NCI-H146 treated with DMSO at 0.1 percent for 48 hours (cell line): Measurements from ENCODE around the gene MAN2B1.
"Not testable (repeated sequence)": the region's sequence is repeated elsewhere in the genome, so short reads cannot be mapped to it uniquely, and the experiment has no call there.

Experiments
- DNase-seq: peaks from one replicate; lab custom pipeline; 2025; ENCODE audit not compliant: unreplicated experiment; lab: John Stamatoyannopoulos, UW

Gene MAN2B1

GRCh38 chr19:12623361-12624031 is 43.0 kb downstream of the MAN2B1 start:
- no peak for DNase-seq

DNA sequence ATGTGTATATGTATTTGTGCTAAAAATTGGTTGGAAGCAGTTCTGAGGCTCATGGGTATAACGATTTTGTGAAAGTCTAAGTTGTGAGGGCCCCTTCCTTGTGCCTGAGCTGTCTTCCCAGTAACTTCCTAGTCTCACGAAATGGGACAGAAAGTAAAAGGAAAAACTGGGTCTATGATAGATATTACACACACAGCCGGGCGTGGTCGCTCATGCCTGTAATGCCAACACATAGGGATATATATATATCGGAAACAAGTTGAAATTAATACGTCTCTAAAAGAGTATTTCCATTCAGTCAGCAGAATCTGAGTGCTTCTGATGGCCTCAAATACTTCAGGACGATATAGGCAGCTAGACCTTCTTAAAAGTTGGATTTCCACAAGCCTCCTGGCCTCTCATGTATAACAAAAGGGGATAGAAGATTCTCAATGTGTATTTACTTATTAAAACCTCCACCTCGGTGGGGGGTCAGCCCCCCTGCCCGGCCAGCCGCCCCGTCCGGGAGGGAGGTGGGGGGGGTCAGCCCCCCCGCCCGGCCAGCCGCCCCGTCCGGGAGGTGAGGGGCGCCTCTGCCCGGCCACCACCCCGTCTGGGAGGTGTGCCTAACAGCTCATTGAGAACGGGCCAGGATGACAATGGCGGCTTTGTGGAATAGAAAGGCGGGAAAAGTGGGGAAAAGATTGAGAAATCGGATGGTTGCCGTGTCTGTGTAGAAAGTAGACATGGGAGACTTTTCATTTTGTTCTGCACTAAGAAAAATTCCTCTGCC is 45.1 kb downstream of the MAN2B1 start:
- DNase-seq = not testable (repeated sequence)

DNA sequence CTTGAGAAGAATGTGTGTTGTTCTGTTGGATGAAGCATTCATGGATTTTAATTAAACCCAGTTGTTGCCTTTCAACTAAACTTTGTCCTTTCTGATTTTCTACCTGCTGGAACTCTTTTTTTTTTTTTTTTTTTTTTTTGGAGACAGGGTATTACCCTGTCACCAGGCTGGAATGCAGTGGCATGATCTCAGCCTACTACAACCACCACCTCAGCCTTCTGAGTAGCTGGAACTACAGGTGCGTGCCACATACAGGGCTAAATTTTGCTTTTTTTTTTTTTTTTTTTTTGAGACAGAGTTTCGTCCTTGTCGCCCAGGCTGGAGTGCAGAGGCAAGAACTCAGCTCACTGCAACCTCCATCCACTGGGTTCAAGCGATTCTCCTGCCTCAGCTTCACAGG is 48.9 kb downstream of the MAN2B1 start:
- DNase-seq = no peak

DNA sequence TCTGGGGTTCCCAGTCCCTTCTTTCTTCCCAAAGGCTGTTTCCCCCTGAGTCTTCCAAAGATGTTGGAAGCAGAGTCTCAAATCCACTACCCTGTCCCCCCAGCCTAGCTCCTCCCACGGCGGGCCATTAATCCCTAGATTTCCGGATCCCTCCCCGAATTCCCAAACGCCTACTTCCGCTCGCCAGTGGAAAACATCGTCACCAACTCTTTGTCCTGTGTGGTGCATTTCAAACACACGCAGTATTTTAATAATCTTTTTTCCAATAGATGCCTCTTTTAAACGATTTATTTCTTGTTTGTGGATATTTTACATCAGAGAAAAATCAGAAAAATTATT is 55.2 kb downstream of the MAN2B1 start:
- peak; percentile 55 for DNase-seq

DNA sequence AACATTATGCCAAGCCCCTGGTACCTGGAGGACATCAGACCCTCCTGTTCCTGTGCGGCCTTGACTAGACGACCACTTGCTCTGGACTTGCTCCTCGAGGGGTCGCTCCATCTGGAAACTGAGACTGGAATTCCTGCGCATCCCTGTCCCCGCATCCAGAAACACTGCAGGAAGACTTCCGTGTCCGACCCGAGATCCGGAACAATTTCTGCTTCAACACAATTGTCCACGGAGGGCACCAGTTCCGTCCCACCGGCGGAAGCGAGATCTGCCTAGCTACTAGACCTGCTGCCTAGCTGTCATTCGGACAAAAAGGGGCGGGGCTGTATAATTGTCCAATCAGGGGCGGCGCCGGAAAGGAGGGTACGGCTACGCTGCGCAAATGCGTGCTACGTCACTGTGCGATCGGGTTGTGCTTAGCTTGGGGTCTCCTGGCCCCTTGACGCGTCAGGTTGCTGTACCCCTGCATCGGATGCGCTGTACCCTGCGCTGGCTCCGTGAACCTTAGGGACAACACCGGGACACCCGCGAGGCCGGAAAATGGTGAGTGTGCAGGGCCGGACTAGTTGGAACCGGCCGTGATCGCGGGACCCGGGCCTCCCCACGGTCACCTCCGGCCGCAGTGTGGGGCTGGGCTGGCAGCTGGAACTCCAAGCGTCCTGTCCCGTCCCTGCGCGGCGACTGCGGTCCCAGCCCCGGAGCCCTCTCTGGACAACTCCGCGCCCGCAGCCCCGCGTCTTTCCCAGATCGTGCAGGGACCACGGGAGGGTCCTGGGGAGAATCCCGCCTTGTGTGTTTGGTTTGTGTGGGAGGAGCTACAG is 55.8 kb downstream of the MAN2B1 start, which contains the start of the genes ZNF490 and ZNF791:
TSS of gene ZNF490 (minus strand) at position 274 of the 821 bp plus-strand sequence. CDS start at position 141, 133 bp downstream.
TSS of gene ZNF791 (plus strand) at position 381 of the 821 bp plus-strand sequence. CDS start at position 541, 160 bp downstream.
- peak; percentile 99 for DNase-seq

DNA sequence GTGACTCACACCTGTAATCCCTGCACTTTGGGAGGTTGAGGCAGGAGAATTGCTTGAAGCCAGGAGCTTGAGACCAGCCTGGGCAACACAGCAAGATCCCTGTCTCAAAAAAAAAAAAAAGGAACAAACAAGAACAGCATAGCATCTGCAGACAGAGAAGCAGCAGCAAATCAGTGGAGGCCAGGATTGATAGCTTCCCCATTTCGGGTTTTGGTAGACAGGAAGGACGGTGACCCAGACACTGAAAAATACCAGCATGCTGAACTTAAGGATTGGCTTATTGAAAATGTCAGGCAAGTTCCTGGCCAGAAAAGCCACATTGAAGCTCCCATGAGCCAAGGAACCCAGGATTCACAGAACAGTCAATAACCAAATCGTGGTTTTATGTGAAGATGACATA is 58.9 kb downstream of the MAN2B1 start:
- DNase-seq = no peak

DNA sequence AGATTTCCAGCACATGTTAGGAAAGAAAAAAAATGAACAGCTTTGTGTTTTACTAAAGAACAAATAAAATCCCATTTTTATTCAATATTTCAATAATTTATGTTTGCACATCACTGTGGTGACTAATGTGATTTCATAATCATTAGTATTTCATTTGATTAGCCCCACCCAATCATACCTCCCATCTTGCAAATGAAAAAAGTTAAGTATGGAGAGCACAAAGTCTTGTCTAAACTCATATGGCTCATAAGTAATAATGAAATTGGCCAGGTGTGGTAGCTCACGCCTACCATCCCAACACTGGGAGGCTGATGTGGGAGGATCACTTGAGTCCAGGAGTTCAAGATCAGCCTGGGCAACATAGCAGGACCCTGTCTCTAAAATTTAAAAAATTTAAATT is 59.7 kb downstream of the MAN2B1 start:
- no peak for DNase-seq

- no peak for DNase-seq
Measured at GRCh38 chr19:12603714-12604113, 62.8 kb downstream of the MAN2B1 start.

- DNase-seq = no peak
Measured at GRCh38 chr19:12597594-12597993, 68.9 kb downstream of the MAN2B1 start.

GRCh38 chr19:12596927-12597548 is 69.5 kb downstream of the MAN2B1 start:
- no peak for DNase-seq
